Measurements from ENCODE around the gene KCTD8. TPM values are rescaled to one million over a fixed set of nuclear protein-coding genes. Genes with fewer than 3 reads are reported as not detected.

KCTD8 gene
- total RNA-seq, 4 donors from 2014 or later, result 0.16 to 0.41 (median 0.37) TPM; not detected in 1

GRCh38 chr4:44319129-44319528 lies 129.5 kb downstream of the KCTD8 start:
- TF ChIP-seq POLR2AphosphoS5 (IDR thresholded peaks at IDR 0.05), result no peak
- no peak for TF ChIP-seq EP300 (IDR thresholded peaks at IDR 0.05; ENCODE audit: low read depth)
- TF ChIP-seq CTCF (IDR thresholded peaks at IDR 0.05), result no peak
- no peak for TF ChIP-seq POLR2A (IDR thresholded peaks at IDR 0.05)
- H3K27me3 ChIP-seq, result no peaks in the 10 kb centered on the region
- WGBS, 2 donors (ENCODE audit: low coverage in 1 of 2), result 76 to 85% methylated on average over 3 of the region's 3 CpGs
- H3K27ac ChIP-seq, result no peak overlapping the region
- H3K9me3 ChIP-seq, result no peaks in the 10 kb centered on the region
- intact Hi-C loops (cut with DNase I; ENCODE audit: low total_unique reads), result no loop called here
- in situ Hi-C loops (cut with MboI; ENCODE audit: low pct_ligation_motif_present in 1 of 4, low pct_unique_long_range_greater_than_20kb in 1 of 4, low sequenced_read_pairs in 3 of 4), result no loop called here
- H3K36me3 ChIP-seq, result no peaks in the 10 kb centered on the region
- no peaks in the 10 kb centered on the region for H3K4me1 ChIP-seq
- H3K4me3 ChIP-seq, result no peak overlapping the region
- no peak for DNase-seq

- no peaks in the 10 kb centered on the region for H3K4me1 ChIP-seq
- no peak overlapping the region for H3K4me3 ChIP-seq
- TF ChIP-seq EP300 (IDR thresholded peaks at IDR 0.05; ENCODE audit: low read depth) (no peak), POLR2AphosphoS5 (IDR thresholded peaks at IDR 0.05) (no peak), POLR2A (IDR thresholded peaks at IDR 0.05) (no peak), CTCF (IDR thresholded peaks at IDR 0.05) (no peak)
- intact Hi-C loops (cut with DNase I; ENCODE audit: low total_unique reads), result no loop called here
- no peaks in the 10 kb centered on the region for H3K27me3 ChIP-seq
- DNase-seq, result no peak
- no peak overlapping the region for H3K27ac ChIP-seq
- WGBS, 2 donors (ENCODE audit: low coverage in 1 of 2), result 64 to 80% methylated on average over 1 of the region's 1 CpG
- in situ Hi-C loops (cut with MboI; ENCODE audit: low pct_ligation_motif_present in 1 of 4, low pct_unique_long_range_greater_than_20kb in 1 of 4, low sequenced_read_pairs in 3 of 4), result no loop called here
- H3K9me3 ChIP-seq, result no peaks in the 10 kb centered on the region
- no peaks in the 10 kb centered on the region for H3K36me3 ChIP-seq
Observed at GRCh38 chr4:44313702-44314101, 134.9 kb downstream of the KCTD8 start.

GRCh38 chr4:44287505-44287904 lies 161.1 kb downstream of the KCTD8 start:
- Histone ChIP-seq H3K4me3 (no peak overlapping the region), H3K9me3 (no peaks in the 10 kb centered on the region), H3K36me3 (no peaks in the 10 kb centered on the region), H3K27me3 (no peaks in the 10 kb centered on the region), H3K4me1 (no peaks in the 10 kb centered on the region), H3K27ac (no peak overlapping the region)
- no peak for TF ChIP-seq CTCF (IDR thresholded peaks at IDR 0.05)
- TF ChIP-seq POLR2A (IDR thresholded peaks at IDR 0.05), result no peak
- no peak for TF ChIP-seq EP300 (IDR thresholded peaks at IDR 0.05; ENCODE audit: low read depth)
- TF ChIP-seq POLR2AphosphoS5 (IDR thresholded peaks at IDR 0.05), result no peak
- 46 to 63% methylated on average over 1 of the region's 1 CpG for WGBS, 2 donors (ENCODE audit: low coverage in 1 of 2)
- in situ Hi-C loops (cut with MboI; ENCODE audit: low pct_ligation_motif_present in 1 of 4, low pct_unique_long_range_greater_than_20kb in 1 of 4, low sequenced_read_pairs in 3 of 4) (no loop called here), intact Hi-C loops (cut with DNase I; ENCODE audit: low total_unique reads) (no loop called here)
- DNase-seq, result no peak

GRCh38 chr4:44279469-44279868 lies 169.1 kb downstream of the KCTD8 start:
- DNase-seq, result no peak
- Histone ChIP-seq H3K4me1 (no peaks in the 10 kb centered on the region), H3K27ac (no peak overlapping the region), H3K36me3 (no peaks in the 10 kb centered on the region), H3K4me3 (no peak overlapping the region), H3K9me3 (no peaks in the 10 kb centered on the region), H3K27me3 (no peaks in the 10 kb centered on the region)
- no peak for TF ChIP-seq EP300 (IDR thresholded peaks at IDR 0.05; ENCODE audit: low read depth)
- no peak for TF ChIP-seq CTCF (IDR thresholded peaks at IDR 0.05)
- TF ChIP-seq POLR2AphosphoS5 (IDR thresholded peaks at IDR 0.05), result no peak
- no peak for TF ChIP-seq POLR2A (IDR thresholded peaks at IDR 0.05)
- in situ Hi-C loops (cut with MboI; ENCODE audit: low pct_ligation_motif_present in 1 of 4, low pct_unique_long_range_greater_than_20kb in 1 of 4, low sequenced_read_pairs in 3 of 4) (no loop called here), intact Hi-C loops (cut with DNase I; ENCODE audit: low total_unique reads) (no loop called here)
- WGBS, 2 donors (ENCODE audit: low coverage in 1 of 2), result 41% methylated on average over 1 of the region's 1 CpG; no CpG with 5 or more reads in 1 of the 2 donors

Data from transverse colon (tissue), 4 donors.